ENCODE data around the gene MAPK9. TPM values are rescaled to one million over a fixed set of nuclear protein-coding genes. Genes with fewer than 3 reads are reported as not detected.

MAPK9 gene
- total RNA-seq, 6 donors from 2014 or later: 20.8 to 58.5 (median 33.4) TPM

GRCh38 chr5:180311216-180311615 lies 19.3 kb upstream of the MAPK9 start:
- Histone ChIP-seq H3K4me1 (no peaks in the 10 kb centered on the region), H3K27me3 (no peaks in the 10 kb centered on the region), H3K4me3 (no peak overlapping the region), H3K9me3 (no peaks in the 10 kb centered on the region), H3K36me3 (peaks cover 0 to 5% (median 0%) of the 10 kb centered on the region in 4 donors), H3K27ac (no peak overlapping the region)
- TF ChIP-seq POLR2A (IDR thresholded peaks at IDR 0.05) (no peak), EP300 (IDR thresholded peaks at IDR 0.05) (no peak), POLR2AphosphoS5 (IDR thresholded peaks at IDR 0.05) (no peak)
- TF ChIP-seq, protein P1, sequence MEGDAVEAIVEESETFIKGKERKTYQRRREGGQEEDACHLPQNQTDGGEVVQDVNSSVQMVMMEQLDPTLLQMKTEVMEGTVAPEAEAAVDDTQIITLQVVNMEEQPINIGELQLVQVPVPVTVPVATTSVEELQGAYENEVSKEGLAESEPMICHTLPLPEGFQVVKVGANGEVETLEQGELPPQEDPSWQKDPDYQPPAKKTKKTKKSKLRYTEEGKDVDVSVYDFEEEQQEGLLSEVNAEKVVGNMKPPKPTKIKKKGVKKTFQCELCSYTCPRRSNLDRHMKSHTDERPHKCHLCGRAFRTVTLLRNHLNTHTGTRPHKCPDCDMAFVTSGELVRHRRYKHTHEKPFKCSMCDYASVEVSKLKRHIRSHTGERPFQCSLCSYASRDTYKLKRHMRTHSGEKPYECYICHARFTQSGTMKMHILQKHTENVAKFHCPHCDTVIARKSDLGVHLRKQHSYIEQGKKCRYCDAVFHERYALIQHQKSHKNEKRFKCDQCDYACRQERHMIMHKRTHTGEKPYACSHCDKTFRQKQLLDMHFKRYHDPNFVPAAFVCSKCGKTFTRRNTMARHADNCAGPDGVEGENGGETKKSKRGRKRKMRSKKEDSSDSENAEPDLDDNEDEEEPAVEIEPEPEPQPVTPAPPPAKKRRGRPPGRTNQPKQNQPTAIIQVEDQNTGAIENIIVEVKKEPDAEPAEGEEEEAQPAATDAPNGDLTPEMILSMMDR (IDR thresholded peaks at IDR 0.05): no peak
- WGBS, 2 donors: 94 to 95% methylated on average over 10 to 11 of the region's 11 CpGs
- DNase-seq (no peak), ATAC-seq (ENCODE audit: low FRiP score in 2 of 2) (no peak)

DNA sequence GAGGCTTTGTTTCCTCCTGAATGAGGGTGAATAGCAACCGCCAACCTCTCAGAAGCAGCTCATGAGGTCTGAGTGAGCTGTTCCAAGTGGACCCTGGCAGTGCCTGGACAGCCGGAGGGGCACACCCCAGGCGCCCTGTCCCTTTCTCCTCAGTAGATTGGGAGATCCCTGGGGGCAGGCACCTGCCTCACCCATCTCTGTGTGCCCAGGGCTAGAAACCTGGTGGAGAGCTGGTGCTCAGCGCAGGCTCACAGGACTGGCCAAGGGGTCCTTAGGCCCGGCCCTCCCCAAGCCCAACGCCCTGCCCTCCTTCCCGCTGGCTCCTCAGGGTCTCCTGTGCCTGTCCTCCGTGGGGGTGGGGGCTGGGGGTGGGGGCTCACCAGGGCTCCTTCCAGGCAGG lies 14.9 kb upstream of the MAPK9 start:
- no peak for DNase-seq

GRCh38 chr5:180305481-180305880 lies 13.6 kb upstream of the MAPK9 start:
- ATAC-seq (ENCODE audit: low FRiP score in 2 of 2) (no peak), DNase-seq (no peak)
- no peak overlapping the region for H3K27ac ChIP-seq
- WGBS, 2 donors: 86% methylated on average over 12 of the region's 12 CpGs
- no peaks in the 10 kb centered on the region for H3K9me3 ChIP-seq
- no peak for TF ChIP-seq POLR2AphosphoS5 (IDR thresholded peaks at IDR 0.05)
- TF ChIP-seq, protein P1 (IDR thresholded peaks at IDR 0.05): no peak
- TF ChIP-seq POLR2A (IDR thresholded peaks at IDR 0.05): no peak
- H3K4me3 ChIP-seq: no peak overlapping the region
- H3K36me3 ChIP-seq: peaks cover 0 to 5% (median 0%) of the 10 kb centered on the region in 4 donors
- H3K27me3 ChIP-seq: no peaks in the 10 kb centered on the region
- no peaks in the 10 kb centered on the region for H3K4me1 ChIP-seq

More for the DNA sequence above, 14.9 kb upstream of the MAPK9 start:
- 76 to 100% methylated on average over 1 to 3 of the region's 8 CpGs for WGBS, 2 donors
- Histone ChIP-seq H3K27me3 (no peaks in the 10 kb centered on the region), H3K9me3 (no peaks in the 10 kb centered on the region), H3K4me1 (no peaks in the 10 kb centered on the region), H3K27ac (no peak overlapping the region), H3K36me3 (peaks cover 0 to 5% (median 0%) of the 10 kb centered on the region in 4 donors), H3K4me3 (no peak overlapping the region)
- no peak for TF ChIP-seq POLR2AphosphoS5 (IDR thresholded peaks at IDR 0.05)
- no peak for TF ChIP-seq EP300 (IDR thresholded peaks at IDR 0.05)
- no peak for TF ChIP-seq POLR2A (IDR thresholded peaks at IDR 0.05)
- TF ChIP-seq, protein P1 (IDR thresholded peaks at IDR 0.05): no peak
- no peak for ATAC-seq (ENCODE audit: low FRiP score in 2 of 2)

DNA sequence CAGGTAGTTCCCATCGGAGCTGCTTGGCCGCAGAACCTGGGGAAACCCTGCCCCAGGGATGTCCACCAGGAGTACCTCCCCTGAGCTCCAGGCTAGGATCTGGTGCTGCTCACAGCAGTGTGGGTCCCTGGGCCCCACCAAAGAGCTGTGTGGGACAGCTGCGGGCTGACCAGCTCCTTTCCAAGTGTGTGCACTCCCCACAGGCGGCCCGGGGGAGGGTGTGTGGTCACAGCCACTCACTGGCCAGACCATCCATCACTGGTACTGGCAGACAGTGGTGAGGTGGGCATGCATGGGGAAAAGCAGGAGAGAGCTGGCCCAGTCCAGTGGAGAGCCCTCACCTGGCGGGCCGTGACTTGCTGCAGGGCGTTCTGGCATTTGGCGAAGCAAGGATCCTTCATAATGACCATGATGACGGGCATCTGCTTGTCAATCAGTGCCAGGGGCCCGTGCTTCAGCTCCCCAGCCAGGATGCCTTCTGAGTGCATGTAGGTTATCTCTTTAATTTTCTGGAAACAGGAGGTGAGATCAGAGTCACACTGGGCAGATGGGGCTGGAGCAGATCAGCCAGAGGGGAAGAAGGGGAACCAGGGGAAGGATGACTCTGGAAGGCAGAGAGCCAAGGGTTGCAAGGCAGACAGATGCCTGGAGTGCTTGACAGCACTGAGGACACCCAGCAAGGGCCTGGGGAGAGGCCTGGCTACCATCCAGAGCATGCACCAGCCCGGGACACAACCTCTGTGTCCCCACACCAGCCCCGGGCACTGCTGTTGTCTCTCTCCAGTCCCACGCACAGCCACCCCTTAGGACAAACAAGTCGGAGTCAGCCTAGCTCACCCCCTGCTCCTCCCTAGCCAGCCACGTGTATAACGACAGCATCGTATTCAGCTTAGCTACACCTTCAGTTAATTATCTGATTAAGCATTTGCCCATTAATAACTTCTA lies 12.8 kb upstream of the MAPK9 start:
- peaks cover 0 to 5% (median 0%) of the 10 kb centered on the region in 4 donors for H3K36me3 ChIP-seq
- H3K4me3 ChIP-seq: no peak overlapping the region
- 92 to 93% methylated on average over 15 to 16 of the region's 18 CpGs for WGBS, 2 donors
- DNase-seq (no peak), ATAC-seq (ENCODE audit: low FRiP score in 2 of 2) (peak; percentile 13 to 47)
- no peak overlapping the region for H3K27ac ChIP-seq
- H3K9me3 ChIP-seq: no peaks in the 10 kb centered on the region
- no peaks in the 10 kb centered on the region for H3K4me1 ChIP-seq
- no peaks in the 10 kb centered on the region for H3K27me3 ChIP-seq
- TF ChIP-seq POLR2A (IDR thresholded peaks at IDR 0.05) (no peak), POLR2AphosphoS5 (IDR thresholded peaks at IDR 0.05) (no peak)
- TF ChIP-seq, protein P1 (IDR thresholded peaks at IDR 0.05): no peak

- H3K4me3 ChIP-seq: no peak overlapping the region
- H3K27ac ChIP-seq: no peak overlapping the region
- no peaks in the 10 kb centered on the region for H3K4me1 ChIP-seq
- H3K9me3 ChIP-seq: no peaks in the 10 kb centered on the region
- ATAC-seq (ENCODE audit: low FRiP score in 2 of 2): no peak
- no peak for DNase-seq
- no peak for TF ChIP-seq EP300 (IDR thresholded peaks at IDR 0.05)
- TF ChIP-seq POLR2AphosphoS5 (IDR thresholded peaks at IDR 0.05): no peak
- TF ChIP-seq, protein P1 (IDR thresholded peaks at IDR 0.05): no peak
- no peaks in the 10 kb centered on the region for H3K27me3 ChIP-seq
- H3K36me3 ChIP-seq: peaks cover 0 to 5% (median 0%) of the 10 kb centered on the region in 4 donors
- WGBS, 2 donors: 71 to 75% methylated on average over 4 of the region's 4 CpGs
Measured at GRCh38 chr5:180304016-180304292, 12.1 kb upstream of the MAPK9 start.
